HEK293T (cell line): Measurements from ENCODE around the gene LCE1B.

ENCODE experiments used
- ARNT ChIP-seq: fragments of 450-650 bp; IDR thresholded peaks from 2 replicates; pipeline ENCODE4 v1.6.1; 2017; ENCODE audit warnings: mild to moderate bottlenecking
- BHLHE40 ChIP-seq: fragments of 450-650 bp; IDR thresholded peaks from 2 replicates; pipeline ENCODE4 v1.6.1; 2016; ENCODE audit warnings: mild to moderate bottlenecking, moderate library complexity, borderline replicate concordance
- CTBP1 ChIP-seq: fragments of 450-650 bp; IDR thresholded peaks from 2 replicates; pipeline ENCODE4 v1.6.1; 2016; ENCODE audit warnings: borderline replicate concordance
- ELF4 ChIP-seq: fragments of 450-650 bp; IDR thresholded peaks from 2 replicates; pipeline ENCODE4 v1.6.1; 2017; ENCODE audit warnings: antibody characterized with exemption
- FOXA1 ChIP-seq: fragments of 450-650 bp; IDR thresholded peaks from 2 replicates; pipeline ENCODE4 v1.6.1; 2016; ENCODE audit warnings: mild to moderate bottlenecking
- FOXM1 ChIP-seq: fragments of 450-650 bp; IDR thresholded peaks from 2 replicates; pipeline ENCODE4 v1.6.1; 2017; ENCODE audit warnings: mild to moderate bottlenecking, borderline replicate concordance
- HDGF ChIP-seq: fragments of 450-650 bp; IDR thresholded peaks from 2 replicates; pipeline ENCODE4 v1.6.1; 2017; ENCODE audit warnings: antibody characterized with exemption, borderline replicate concordance
- LEF1 ChIP-seq: fragments of 450-650 bp; IDR thresholded peaks from 2 replicates; pipeline ENCODE4 v1.6.1; 2017; ENCODE audit warnings: mild to moderate bottlenecking, borderline replicate concordance
- SP1 ChIP-seq: fragments of 450-650 bp; IDR thresholded peaks from 2 replicates; pipeline ENCODE4 v1.6.1; 2017
- SUZ12 ChIP-seq: fragments of 450-650 bp; IDR thresholded peaks from 2 replicates; pipeline ENCODE4 v1.6.1; 2016; ENCODE audit warnings: mild to moderate bottlenecking
- TARDBP ChIP-seq: fragments of 450-650 bp; IDR thresholded peaks from 2 replicates; pipeline ENCODE4 v1.6.1; 2016
- ZNF384 ChIP-seq: fragments of 450-650 bp; IDR thresholded peaks from 2 replicates; pipeline ENCODE4 v1.6.1; 2016

GRCh38 chr1:152777510-152778137 is 34.1 kb upstream of the LCE1B start:
- no peak for TF ChIP-seq TARDBP
- no peak for TF ChIP-seq FOXA1
- no peak for TF ChIP-seq SUZ12
- no peak for TF ChIP-seq CTBP1
- TF ChIP-seq ARNT = no peak
- TF ChIP-seq ZNF384 = no peak
- no peak for TF ChIP-seq FOXM1
- no peak for TF ChIP-seq SP1
- no peak for TF ChIP-seq BHLHE40
- no peak for TF ChIP-seq ELF4
- TF ChIP-seq LEF1 = no peak
- TF ChIP-seq HDGF = no peak
